K562 (cell line): Measurements from ENCODE around the gene LRFN2. TPM values are rescaled to one million over a fixed set of nuclear protein-coding genes. Genes with fewer than 3 reads are reported as not detected.

ENCODE experiments used
- ATAC-seq: fragments of 200-7000 bp; cut with Tn5 transposase; 3 replicates; pipeline ENCODE4 v1.9.1; 2020; ENCODE audit warnings: moderate library complexity
- BruUV-seq: library from RNA; stranded (reverse); fragments of 400-500 nt; replicated peaks from 2 replicates; lab custom pipeline; 2021; lab: Mats Ljungman, UMichigan
- CTCF ChIA-PET: fragments of 300-600 bp; formaldehyde crosslinking; extraction: SDS; loops from one replicate; lab custom pipeline; 2021; ENCODE audit warnings: low intra/inter-chr PET ratio; lab: Yijun Ruan, JAX
- POLR2A ChIA-PET: fragments of 300-600, 350-650 bp; sonication (Branson Sonifier 250); formaldehyde crosslinking; extraction: SDS; loops from one replicate; lab custom pipeline; 2021; ENCODE audit warnings: antibody characterized with exemption, inconsistent platforms; lab: Yijun Ruan, JAX
- DNase-seq, 4 experiments: peaks; one replicate each; pipeline versions ENCODE4 v3.0.0 to v3.0.0-alpha.2; 2011 to 2018; ENCODE audit warnings: low spot score in 3 of 4, mixed read lengths in 3 of 4; ENCODE audit errors: extremely low read depth in 1 of 4
- FAIRE-seq: peaks from 2 replicates; lab custom pipeline; 2011; peaks lifted over from hg19 to GRCh38; lab: Jason Lieb, UNC
- H2AFZ ChIP-seq: 2 replicates; pipeline ENCODE4 v1.6.0; 2011; ENCODE audit warnings: low read depth, low read length, control low read depth, inconsistent platforms
- H3K27ac ChIP-seq: fragments of 200-600 bp; 3 replicates; pipeline ENCODE4 v1.8.0; 2011; ENCODE audit warnings: low read depth, mild to moderate bottlenecking, control low read depth, inconsistent platforms, low read length, moderate library complexity, mixed read lengths; ENCODE audit errors: extremely low read depth
- H3K27me3 ChIP-seq, 2 experiments: fragments of 300-600 bp in 1 of 2; 2 replicates in 1 of 2; 3 replicates in 1 of 2; pipeline versions ENCODE4 v1.6.0 to v1.8.0; 2011; ENCODE audit warnings: inconsistent platforms in 2 of 2, low read length in 2 of 2, mild to moderate bottlenecking in 1 of 2, mixed read lengths in 1 of 2, moderate library complexity in 1 of 2; ENCODE audit not compliant: control insufficient read depth in 2 of 2, insufficient read depth in 2 of 2
- H3K36me3 ChIP-seq: fragments of 300-600 bp; 3 replicates; pipeline ENCODE4 v1.8.0; 2011; ENCODE audit warnings: mild to moderate bottlenecking, low read length, inconsistent platforms; ENCODE audit not compliant: control insufficient read depth, insufficient read depth
- H3K4me1 ChIP-seq, 2 experiments: fragments of 200-600 bp in 1 of 2; replicated peaks in 1 of 2; 2 replicates in 1 of 2; 3 replicates in 1 of 2; pipeline versions ENCODE4 v1.5.1 to v1.8.0; 2011; ENCODE audit warnings: inconsistent platforms in 2 of 2, low read length in 2 of 2, mild to moderate bottlenecking in 1 of 2, mixed read lengths in 1 of 2, moderate library complexity in 1 of 2; ENCODE audit not compliant: control insufficient read depth in 2 of 2, insufficient read depth in 2 of 2
- H3K4me2 ChIP-seq: 2 replicates; pipeline ENCODE4 v1.6.1; 2011; ENCODE audit warnings: low read length, control low read depth, inconsistent platforms, mixed read lengths; ENCODE audit not compliant: insufficient read depth
- H3K4me3 ChIP-seq: fragments of 200-600 bp; sonication (generic), shearing (Covaris generic); 2 replicates; pipeline ENCODE4 v1.5.1; 2016; ENCODE audit warnings: control low read depth, inconsistent platforms
- H3K79me2 ChIP-seq: fragments of 200-600 bp; 3 replicates; pipeline ENCODE4 v1.8.0; 2011; ENCODE audit warnings: low read length, inconsistent platforms; ENCODE audit not compliant: control insufficient read depth, insufficient read depth
- H3K9ac ChIP-seq, 2 experiments: 2 replicates each; pipeline versions ENCODE4 v1.6.0 to v1.6.1; 2011; ENCODE audit warnings: low read depth in 2 of 2, low read length in 2 of 2, control low read depth in 1 of 2, inconsistent platforms in 1 of 2, mild to moderate bottlenecking in 1 of 2, mixed read lengths in 1 of 2; ENCODE audit not compliant: insufficient read depth in 1 of 2
- H3K9me1 ChIP-seq: one replicate; pipeline ENCODE4 v1.6.0; 2011; ENCODE audit warnings: inconsistent platforms, mild to moderate bottlenecking, low read length, moderate library complexity; ENCODE audit not compliant: control insufficient read depth, insufficient read depth
- H3K9me3 ChIP-seq: replicated peaks from 2 replicates; pipeline ENCODE4 v1.5.1; 2011; ENCODE audit warnings: low read depth, low read length, inconsistent platforms; ENCODE audit not compliant: control insufficient read depth, insufficient read depth
- H4K20me1 ChIP-seq: replicated peaks from 2 replicates; pipeline ENCODE4 v1.6.1; 2011; ENCODE audit warnings: low read length, inconsistent platforms, mixed read lengths; ENCODE audit not compliant: control insufficient read depth, insufficient read depth
- PTBP1 ChIP-seq: fragments of 200-400 bp; formaldehyde crosslinking; IDR thresholded peaks from 2 replicates; pipeline ENCODE4 v1.6.1; 2017; ENCODE audit warnings: low read depth, low read length
- SRSF7 ChIP-seq: fragments of 200-400 bp; formaldehyde crosslinking; optimal IDR thresholded peaks from 2 replicates; pipeline ENCODE3; 2017; ENCODE audit warnings: mild to moderate bottlenecking, low read depth, low read length
- ZBTB17 ChIP-seq: fragments of 450-650 bp; formaldehyde crosslinking; IDR thresholded peaks from 2 replicates; pipeline ENCODE4 v1.4.0; 2020; ENCODE audit warnings: mild to moderate bottlenecking
- ZNF133 ChIP-seq: fragments of 250-450 bp; sonication (Bioruptor Pico); IDR thresholded peaks from 2 replicates; pipeline ENCODE4 v1.4.0; 2020; ENCODE audit warnings: mild to moderate bottlenecking
- WGBS: fragments of 100-300 bp; shearing (Covaris generic); methylation state at CpG from one replicate; pipeline ENCODE4 v1.1.6; 2016; ENCODE audit warnings: low coverage, mixed read lengths; ENCODE audit not compliant: insufficient coverage; ENCODE audit errors: missing lambda C conversion rate; 5-methylcytosine and 5-hydroxymethylcytosine counted together
- in situ Hi-C: fragments of 300-500 bp; cut with MboI; formaldehyde crosslinking; loops from 4 replicates; pipeline ENCODE4 v1.15.0; 2018; ENCODE audit warnings: inconsistent platforms, mixed read lengths
- intact Hi-C: fragments of 100-400 bp; cut with micrococcal nuclease; formaldehyde crosslinking; loops from 2 replicates; pipeline ENCODE4 v1.14.2; 2022
- polyA plus RNA-seq, 8 experiments: library from polyadenylated mRNA; depleted of rRNA in 4 of 8; stranded (reverse) in 5 of 8; unstranded in 3 of 8; fragments of >200 nt; fragmentation: Nextera tagmentation in 2 of 8; fragmentation: Illumina TruSeq in 1 of 8; extraction: Ambion mirVana in 2 of 8; extraction: Trizol in 1 of 8; gene quantifications; 2 replicates each; pipeline versions ENCODE4 v1.2.1 to v1.2.3, GENCODE V29; 2011 to 2014; ENCODE audit warnings: inconsistent platforms in 1 of 8, missing spikeins in 1 of 8
- total RNA-seq, 7 experiments: library from RNA; depleted of rRNA in 6 of 7; stranded (reverse); fragments of >200 nt in 6 of 7; fragmentation: Illumina TruSeq in 2 of 7; extraction: Trizol in 2 of 7; gene quantifications; 2 replicates each; pipeline versions ENCODE4 v1.2.1 to v1.2.3, GENCODE V29; 2011 to 2021; ENCODE audit warnings: low replicate concordance in 1 of 7
- TF ChIP-seq, protein P1 (sequence below): IDR thresholded peaks from 2 replicates; pipeline ENCODE4 v1.6.1; 2016; ENCODE audit warnings: missing genetic modification characterization, missing compliant biosample characterization

Gene LRFN2
- total and polyA plus RNA-seq, 9 of the 15 experiments (the other 6 are each of a cell fraction or from before 2014, with no cell fraction given) = not detected

DNA sequence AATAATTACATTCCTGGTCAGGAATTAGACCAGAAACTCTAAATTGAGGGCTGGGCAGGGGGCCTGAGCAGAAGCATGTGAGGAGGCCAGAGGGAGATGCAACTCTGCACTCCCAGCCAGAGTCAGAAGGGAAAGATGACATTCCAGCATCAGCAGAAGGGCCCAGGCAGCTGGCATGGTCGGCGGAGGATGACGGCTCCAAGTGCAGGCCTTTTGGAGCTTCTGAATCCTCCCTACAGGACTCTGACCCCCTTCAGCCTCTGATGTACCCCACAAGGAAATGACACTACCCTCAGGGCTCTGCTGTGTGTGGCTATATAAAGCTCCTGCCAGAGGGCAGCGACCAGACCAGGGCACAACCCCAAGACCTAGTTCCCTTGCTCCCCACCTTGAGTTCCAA, 1.9 kb downstream of the LRFN2 start:
- Histone ChIP-seq H3K79me2 (no peaks in the 10 kb centered on the region), H3K4me1 (peaks cover 0 to 8% of the 10 kb centered on the region in 2 experiments; a peak in 1 of 5 replicates), H3K27ac (no peak overlapping the region), H3K9ac (no peak overlapping the region), H3K4me2 (no peak overlapping the region), H4K20me1 (no peaks in the 10 kb centered on the region), H2AFZ (no peak overlapping the region), H3K9me1 (no peaks in the 10 kb centered on the region), H3K4me3 (no peak overlapping the region), H3K9me3 (no peaks in the 10 kb centered on the region), H3K27me3 (peaks cover 0 to 20% of the 10 kb centered on the region in 2 experiments; a peak in 2 of 5 replicates), H3K36me3 (no peaks in the 10 kb centered on the region)
- no peak for FAIRE-seq
- no peak for DNase-seq
- no TSS peak for BruUV-seq
- ATAC-seq = no peak
- ChIA-PET POLR2A (interaction anchor here (1.1 kb wide), 1 partner anchor 10 kb away, joined by 3 read pairs; no protein-coding TSS in a partner anchor), CTCF (no interaction called here)
- WGBS = 2% methylated on average over 4 of the region's 4 CpGs
- TF ChIP-seq PTBP1 = no peak
- no peak for TF ChIP-seq ZBTB17
- TF ChIP-seq, protein P1, sequence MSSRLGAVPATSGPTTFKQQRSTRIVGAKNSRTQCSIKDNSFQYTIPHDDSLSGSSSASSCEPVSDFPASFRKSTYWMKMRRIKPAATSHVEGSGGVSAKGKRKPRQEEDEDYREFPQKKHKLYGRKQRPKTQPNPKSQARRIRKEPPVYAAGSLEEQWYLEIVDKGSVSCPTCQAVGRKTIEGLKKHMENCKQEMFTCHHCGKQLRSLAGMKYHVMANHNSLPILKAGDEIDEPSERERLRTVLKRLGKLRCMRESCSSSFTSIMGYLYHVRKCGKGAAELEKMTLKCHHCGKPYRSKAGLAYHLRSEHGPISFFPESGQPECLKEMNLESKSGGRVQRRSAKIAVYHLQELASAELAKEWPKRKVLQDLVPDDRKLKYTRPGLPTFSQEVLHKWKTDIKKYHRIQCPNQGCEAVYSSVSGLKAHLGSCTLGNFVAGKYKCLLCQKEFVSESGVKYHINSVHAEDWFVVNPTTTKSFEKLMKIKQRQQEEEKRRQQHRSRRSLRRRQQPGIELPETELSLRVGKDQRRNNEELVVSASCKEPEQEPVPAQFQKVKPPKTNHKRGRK (tag) = no peak
- no peak for TF ChIP-seq SRSF7
- no peak for TF ChIP-seq ZNF133 (CRISPR knock-in tag)
- intact Hi-C loops (no loop called here), in situ Hi-C loops (no loop called here)
